ACC112 (cell line): ENCODE data around the gene ADCK2.
"Not testable (repeated sequence)": the region's sequence is repeated elsewhere in the genome, so short reads cannot be mapped to it uniquely, and the experiment has no call there.

Source experiments
- H2AFZ ChIP-seq: fragments of 200-600 bp; sonication (generic); one replicate; pipeline ENCODE4 v1.6.0; 2017; ENCODE audit warnings: antibody characterized with exemption, low read length; ENCODE audit not compliant: unreplicated experiment
- H3K27ac ChIP-seq: fragments of 200-600 bp; sonication (generic); 2 replicates; pipeline ENCODE4 v1.5.1; 2014; ENCODE audit warnings: low read depth, mild to moderate bottlenecking, antibody characterized with exemption, low read length, moderate library complexity
- H3K27me3 ChIP-seq: fragments of 200-600 bp; sonication (generic); 2 replicates; pipeline ENCODE4 v1.6.1; 2014; ENCODE audit warnings: mild to moderate bottlenecking, antibody characterized with exemption, low read length, moderate library complexity, mixed read lengths; ENCODE audit not compliant: insufficient read depth
- H3K36me3 ChIP-seq: fragments of 200-600 bp; sonication (generic); 2 replicates; pipeline ENCODE4 v1.6.1; 2016; ENCODE audit warnings: mild to moderate bottlenecking, antibody characterized with exemption, low read length, moderate library complexity, mixed read lengths; ENCODE audit not compliant: insufficient read depth
- H3K4me1 ChIP-seq: fragments of 200-600 bp; sonication (generic); one replicate; pipeline ENCODE4 v1.6.1; 2016; ENCODE audit warnings: low read length, mixed read lengths; ENCODE audit not compliant: insufficient read depth, unreplicated experiment, control insufficient read depth
- H3K4me3 ChIP-seq: fragments of 200-600 bp; sonication (generic); 2 replicates; pipeline ENCODE4 v1.5.1; 2014; ENCODE audit warnings: mild to moderate bottlenecking, low read depth, low read length
- H3K79me2 ChIP-seq: fragments of 200-600 bp; sonication (generic); one replicate; pipeline ENCODE4 v1.6.0; 2016; ENCODE audit warnings: low read length; ENCODE audit not compliant: control insufficient read depth, unreplicated experiment, insufficient read depth

ADCK2 gene

DNA sequence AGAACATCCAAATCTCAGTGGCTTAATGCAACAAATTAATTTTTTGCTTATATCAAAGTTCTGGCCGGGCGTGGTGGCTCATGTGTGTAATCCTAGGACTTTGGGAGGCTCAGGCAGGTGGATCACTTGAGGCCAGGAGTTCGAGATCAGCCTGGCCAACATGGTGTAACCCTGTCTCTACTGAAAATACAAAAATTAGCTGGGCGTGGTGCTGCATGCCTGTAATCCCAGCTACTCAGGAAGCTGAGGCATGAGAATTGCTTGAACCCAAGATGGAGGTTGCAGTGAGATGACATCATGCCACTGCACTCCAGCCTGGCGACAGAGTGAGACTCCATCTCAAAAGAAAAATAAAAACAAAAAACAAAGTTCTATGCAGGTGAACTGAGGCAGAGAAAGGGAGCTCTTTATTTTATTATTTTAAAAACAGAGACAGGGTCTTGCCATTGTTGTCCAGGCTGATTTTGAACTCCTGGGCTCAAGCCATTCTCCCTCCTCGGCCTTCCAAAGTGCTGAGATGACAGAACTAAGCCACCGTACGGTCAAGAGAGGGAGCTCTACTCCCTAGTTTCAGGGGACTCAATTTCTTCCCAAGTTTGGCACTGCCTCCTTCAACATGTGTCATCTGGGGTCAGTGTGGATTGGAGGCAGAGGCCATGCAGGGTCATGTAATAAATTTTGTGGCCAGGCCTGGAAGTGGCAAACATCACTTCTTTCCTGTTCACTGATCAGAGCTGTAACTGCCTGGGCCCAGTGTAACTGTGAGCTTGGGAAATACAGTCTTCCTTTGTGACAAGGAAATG lies 2.4 kb downstream of the ADCK2 start:
- Histone ChIP-seq H3K27ac (no peak overlapping the region), H3K79me2 (no peaks in the 10 kb centered on the region), H2AFZ (no peak overlapping the region), H3K27me3 (no peaks in the 10 kb centered on the region), H3K4me1 (peaks cover 15% of the 10 kb centered on the region), H3K36me3 (no peaks in the 10 kb centered on the region), H3K4me3 (peak overlapping the region; percentile 23; the same call in 1 of the 2 replicates)

DNA sequence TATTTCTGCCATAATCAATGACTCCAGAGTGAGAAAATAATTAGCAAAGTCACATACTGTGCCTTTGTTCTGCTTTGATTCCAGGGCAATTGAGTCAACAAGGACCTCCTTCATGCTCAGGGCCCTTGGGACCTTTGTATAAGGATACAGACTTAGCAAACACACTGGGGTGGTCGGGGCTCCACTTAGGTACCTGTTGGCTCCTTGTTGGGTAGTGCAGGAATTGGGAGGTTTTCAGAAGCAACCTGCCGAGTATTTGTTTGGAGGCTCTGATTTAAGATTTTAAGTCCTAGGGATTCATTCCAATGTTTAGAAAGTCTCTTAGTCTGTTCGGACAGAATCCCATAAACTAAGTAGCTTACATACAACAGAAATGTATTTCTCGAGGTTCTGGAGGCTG lies 3.0 kb downstream of the ADCK2 start:
- Histone ChIP-seq H3K27me3 (no peaks in the 10 kb centered on the region), H3K4me1 (peaks cover 15% of the 10 kb centered on the region), H3K27ac (no peak overlapping the region), H3K79me2 (no peaks in the 10 kb centered on the region), H2AFZ (no peak overlapping the region), H3K36me3 (no peaks in the 10 kb centered on the region), H3K4me3 (no peak overlapping the region)

DNA sequence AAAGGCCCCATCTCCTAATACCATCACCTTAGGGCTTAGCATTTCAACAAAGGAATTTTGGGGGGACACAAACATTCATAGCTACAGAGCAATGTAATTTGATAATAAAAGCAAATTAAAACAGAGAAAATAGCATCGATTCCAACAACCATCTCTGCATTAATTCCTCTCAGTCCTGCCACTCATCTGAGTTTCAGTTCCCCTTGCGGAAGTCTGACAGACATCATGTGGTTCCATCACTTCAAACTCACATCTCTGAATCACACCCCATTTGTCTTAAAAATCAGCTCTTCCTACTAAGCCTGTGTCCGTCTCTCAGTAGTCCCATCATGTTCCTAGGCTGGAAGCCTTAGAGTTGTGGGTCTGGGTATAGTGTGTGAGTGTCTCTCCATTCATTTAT lies 3.6 kb downstream of the ADCK2 start:
- no peak overlapping the region for H2AFZ ChIP-seq
- peaks cover 15% of the 10 kb centered on the region for H3K4me1 ChIP-seq
- H3K36me3 ChIP-seq: no peaks in the 10 kb centered on the region
- H3K27ac ChIP-seq: no peak overlapping the region
- no peak overlapping the region for H3K4me3 ChIP-seq
- H3K79me2 ChIP-seq: no peaks in the 10 kb centered on the region
- no peaks in the 10 kb centered on the region for H3K27me3 ChIP-seq

DNA sequence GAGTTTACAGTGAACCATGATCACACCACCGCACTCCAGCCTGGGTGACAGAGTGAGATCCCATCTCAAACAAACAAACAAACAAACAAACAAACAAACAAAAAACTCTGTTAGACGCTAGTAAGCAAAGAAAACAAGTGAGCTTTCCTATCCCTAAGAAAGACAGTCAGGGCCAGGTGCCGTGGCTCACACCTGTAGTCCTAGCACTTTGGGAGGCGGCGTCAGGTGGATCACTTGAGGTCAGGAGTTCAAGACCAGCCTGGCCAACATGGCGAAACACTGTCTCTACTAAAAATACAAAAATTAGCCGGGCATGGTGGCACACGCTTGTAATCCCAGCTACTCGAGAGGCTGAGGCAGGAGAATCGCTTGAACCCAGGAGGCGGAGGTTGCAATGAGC lies 4.2 kb downstream of the ADCK2 start:
- not testable (repeated sequence) for H2AFZ ChIP-seq, H3K79me2 ChIP-seq, H3K27ac ChIP-seq, H3K36me3 ChIP-seq, H3K27me3 ChIP-seq, H3K4me3 ChIP-seq
- peaks cover 15% of the 10 kb centered on the region for H3K4me1 ChIP-seq

DNA sequence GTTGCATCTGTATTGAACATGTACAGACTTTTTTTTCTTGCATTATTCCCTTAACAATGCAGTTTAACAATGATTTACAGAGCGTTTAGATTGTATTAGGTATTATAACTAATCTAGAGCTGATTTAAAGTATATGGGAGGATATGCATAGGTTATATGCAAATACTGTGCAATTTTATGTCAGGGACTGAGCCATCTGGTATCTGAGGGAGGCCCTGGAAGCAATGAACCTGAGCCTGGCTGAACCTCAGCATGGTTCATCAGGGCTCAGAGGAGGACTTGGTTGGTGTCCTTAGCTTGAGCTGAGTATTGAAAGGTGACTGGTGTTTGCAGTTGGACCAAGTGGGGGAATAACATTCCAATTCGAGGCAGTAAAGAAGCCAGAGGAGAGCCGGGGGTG lies 4.8 kb downstream of the ADCK2 start:
- H3K4me3 ChIP-seq: no peak overlapping the region
- H3K36me3 ChIP-seq: no peaks in the 10 kb centered on the region
- no peak overlapping the region for H2AFZ ChIP-seq
- H3K79me2 ChIP-seq: no peaks in the 10 kb centered on the region
- no peak overlapping the region for H3K27ac ChIP-seq
- no peaks in the 10 kb centered on the region for H3K27me3 ChIP-seq
- H3K4me1 ChIP-seq: peaks cover 15% of the 10 kb centered on the region

DNA sequence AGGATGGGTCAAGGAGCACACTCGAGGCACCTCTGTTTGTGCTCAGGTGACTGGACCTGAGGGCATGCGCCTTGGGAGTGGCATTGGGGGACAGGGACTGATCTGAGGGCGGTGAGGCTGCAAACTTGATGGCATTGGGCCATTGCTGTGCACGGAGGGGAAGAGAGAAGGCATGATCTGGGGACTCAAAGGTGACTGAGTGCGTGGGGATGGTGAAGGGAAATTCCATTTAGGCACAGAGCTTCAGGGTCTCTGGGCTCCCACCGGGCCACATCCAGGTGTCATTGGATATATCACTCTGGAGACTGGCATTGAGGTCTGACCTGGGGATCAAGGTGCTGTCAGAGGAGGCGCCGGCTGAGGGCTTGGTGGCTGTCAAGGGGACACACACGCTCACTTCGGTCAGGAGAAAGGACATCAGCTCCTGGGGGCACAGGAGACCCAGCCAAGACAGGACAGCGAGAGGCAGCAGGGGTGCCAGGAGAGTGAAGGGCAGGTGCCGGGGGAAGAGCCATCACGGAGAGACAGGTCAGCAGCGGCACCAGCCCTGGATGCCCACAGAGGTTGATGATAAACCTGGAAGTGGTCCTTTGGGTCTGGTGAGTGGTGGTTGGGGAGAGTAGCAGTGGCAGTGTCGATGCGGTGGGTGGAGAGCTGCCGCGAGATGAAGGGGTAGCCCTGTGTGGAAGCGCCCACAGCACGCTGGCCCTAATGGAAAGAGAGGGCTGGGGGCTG lies 5.5 kb downstream of the ADCK2 start:
- H3K4me3 ChIP-seq: no peak overlapping the region
- H3K27me3 ChIP-seq: no peaks in the 10 kb centered on the region
- no peak overlapping the region for H2AFZ ChIP-seq
- no peaks in the 10 kb centered on the region for H3K79me2 ChIP-seq
- peaks cover 15% of the 10 kb centered on the region for H3K4me1 ChIP-seq
- H3K36me3 ChIP-seq: no peaks in the 10 kb centered on the region
- H3K27ac ChIP-seq: no peak overlapping the region

DNA sequence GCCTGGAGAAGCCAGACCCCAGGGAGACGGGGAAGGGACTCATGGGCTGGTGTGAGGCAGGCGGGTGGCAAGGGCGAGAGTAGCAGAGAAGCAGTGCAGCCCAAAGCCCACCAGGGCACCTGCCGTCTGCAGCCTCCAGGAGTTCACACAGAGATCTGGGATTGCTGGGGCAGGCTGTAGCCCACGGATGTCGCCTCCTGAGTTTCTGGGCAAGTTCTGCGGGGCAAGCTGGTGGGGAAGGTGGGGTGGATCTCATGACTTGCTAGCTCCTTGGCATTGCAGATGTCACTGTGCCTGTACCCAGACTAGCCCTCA lies 6.0 kb downstream of the ADCK2 start:
- Histone ChIP-seq H2AFZ (no peak overlapping the region), H3K36me3 (no peaks in the 10 kb centered on the region), H3K4me1 (peaks cover 13% of the 10 kb centered on the region), H3K79me2 (no peaks in the 10 kb centered on the region), H3K4me3 (no peak overlapping the region), H3K27ac (no peak overlapping the region), H3K27me3 (no peaks in the 10 kb centered on the region)

DNA sequence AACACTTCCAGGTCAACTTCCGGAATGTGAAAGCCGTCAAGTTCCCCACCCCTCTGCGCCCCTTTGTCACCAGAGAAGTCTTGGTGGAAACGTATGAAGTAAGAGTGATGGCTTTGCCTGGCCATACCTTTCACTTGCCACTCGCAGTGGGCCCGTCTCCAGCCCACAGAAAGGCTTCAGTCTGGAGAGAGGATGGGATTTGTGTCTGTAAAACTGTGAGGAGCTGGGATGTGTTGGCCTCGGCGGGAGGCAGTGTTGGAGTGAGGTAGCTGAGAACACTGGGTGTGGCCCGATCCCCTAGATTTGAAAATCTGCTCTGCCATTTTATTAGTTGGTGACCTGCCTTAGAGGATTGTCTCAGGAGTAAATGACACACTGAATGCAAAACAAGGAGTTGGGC lies 6.4 kb downstream of the ADCK2 start:
- H3K79me2 ChIP-seq: no peaks in the 10 kb centered on the region
- no peak overlapping the region for H2AFZ ChIP-seq
- H3K4me3 ChIP-seq: no peak overlapping the region
- peaks cover 9% of the 10 kb centered on the region for H3K4me1 ChIP-seq
- H3K27me3 ChIP-seq: no peaks in the 10 kb centered on the region
- no peaks in the 10 kb centered on the region for H3K36me3 ChIP-seq
- H3K27ac ChIP-seq: no peak overlapping the region

DNA sequence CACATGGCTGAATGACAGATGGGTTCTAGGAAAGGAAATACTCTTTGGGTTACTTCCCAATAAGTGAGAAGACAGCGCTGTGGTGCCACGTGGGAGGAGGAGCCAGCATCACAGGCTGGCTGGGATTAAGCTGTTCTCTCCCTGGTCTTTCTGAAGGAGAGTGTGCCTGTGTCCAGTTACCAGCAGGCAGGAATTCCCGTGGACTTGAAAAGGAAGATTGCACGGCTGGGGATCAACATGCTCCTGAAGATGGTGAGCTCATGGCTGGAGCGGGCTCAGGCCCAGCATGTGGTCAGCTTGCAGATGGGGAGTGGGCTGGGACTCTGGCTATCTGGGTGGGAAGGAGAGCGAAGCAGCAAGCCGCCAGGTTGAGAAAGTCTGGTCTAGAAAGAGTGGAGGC lies 8.1 kb downstream of the ADCK2 start:
- Histone ChIP-seq H3K27ac (no peak overlapping the region), H3K4me3 (no peak overlapping the region), H2AFZ (no peak overlapping the region), H3K27me3 (no peaks in the 10 kb centered on the region), H3K36me3 (no peaks in the 10 kb centered on the region), H3K4me1 (peaks cover 2% of the 10 kb centered on the region), H3K79me2 (no peaks in the 10 kb centered on the region)

DNA sequence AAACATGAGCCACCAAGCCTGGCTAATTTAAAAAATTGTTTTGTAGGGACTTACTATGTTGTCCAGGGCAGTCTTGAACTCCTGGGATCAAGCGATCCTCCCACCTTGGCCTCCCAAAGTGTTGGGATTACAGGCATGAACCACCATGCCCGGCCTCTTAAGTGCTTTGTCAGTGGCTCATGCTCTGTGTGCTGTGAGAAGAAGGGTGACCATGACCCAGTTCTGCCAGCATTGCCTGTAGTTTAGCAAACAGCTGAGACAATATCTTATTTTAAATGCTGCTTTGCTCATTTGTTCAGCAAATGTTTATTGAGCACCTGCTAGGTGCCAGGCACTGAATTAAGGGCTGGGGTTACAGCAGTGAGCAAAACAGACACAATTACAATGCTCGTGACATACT lies 9.0 kb downstream of the ADCK2 start:
- H3K79me2 ChIP-seq: no peaks in the 10 kb centered on the region
- H3K4me1 ChIP-seq: no peaks in the 10 kb centered on the region
- no peak overlapping the region for H3K4me3 ChIP-seq
- H3K36me3 ChIP-seq: no peaks in the 10 kb centered on the region
- no peaks in the 10 kb centered on the region for H3K27me3 ChIP-seq
- H2AFZ ChIP-seq: no peak overlapping the region
- H3K27ac ChIP-seq: no peak overlapping the region

DNA sequence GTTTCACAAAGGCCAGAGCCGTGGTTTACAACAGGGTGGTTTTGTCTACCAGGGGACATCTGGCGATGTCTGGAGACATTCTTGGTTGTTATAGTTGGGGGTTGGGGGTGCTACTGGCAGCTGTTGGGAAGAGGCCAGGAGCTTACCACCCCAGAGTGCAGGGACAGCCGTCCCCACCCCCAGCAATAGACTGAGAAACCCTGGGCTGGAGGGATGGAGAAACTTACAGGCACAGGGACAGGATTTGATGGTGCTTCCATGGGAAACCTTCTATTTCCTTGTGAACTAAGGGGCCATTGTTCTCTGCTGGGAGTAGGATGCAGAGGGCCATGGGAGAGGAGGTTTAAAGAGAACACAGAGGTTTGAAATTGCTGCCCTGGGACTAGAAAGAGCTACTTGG lies 10.9 kb downstream of the ADCK2 start:
- H2AFZ ChIP-seq: no peak overlapping the region
- H3K4me3 ChIP-seq: no peak overlapping the region
- no peak overlapping the region for H3K27ac ChIP-seq
- H3K36me3 ChIP-seq: no peaks in the 10 kb centered on the region
- no peaks in the 10 kb centered on the region for H3K4me1 ChIP-seq
- no peaks in the 10 kb centered on the region for H3K79me2 ChIP-seq
- H3K27me3 ChIP-seq: no peaks in the 10 kb centered on the region
